ENCODE results near the gene USP17L10.
"Not testable (repeated sequence)": the region's sequence is repeated elsewhere in the genome, so short reads cannot be mapped to it uniquely, and the experiment has no call there.

Gene USP17L10

GRCh38 chr4:9215105-9215504 lies 4.6 kb downstream of the USP17L10 start, which contains the start of gene USP17L11:
TSS of gene USP17L11 (plus strand) at chr4:9215405. CDS start at chr4:9215405, 0 bp downstream.
- H3K4ac ChIP-seq (ENCODE audit: low read depth, low read length); H4K8ac ChIP-seq (ENCODE audit: low read depth, low read length); H3K9ac ChIP-seq (ENCODE audit: low read length); H3K27me3 ChIP-seq (ENCODE audit: insufficient read depth, low read length); H2BK5ac ChIP-seq (ENCODE audit: low read depth, low read length, poor library complexity); H3K27ac ChIP-seq (ENCODE audit: low read depth, low read length); H3K79me1 ChIP-seq (ENCODE audit: low read length); H4K91ac ChIP-seq (ENCODE audit: low read depth, low read length); H2AK5ac ChIP-seq (ENCODE audit: low read length); H2BK12ac ChIP-seq (ENCODE audit: low read length); H3K4me1 ChIP-seq (ENCODE audit: control insufficient read depth in 1 of 2, insufficient read depth in 2 of 2, low read length in 2 of 2); H3K14ac ChIP-seq (ENCODE audit: low read length); H3K4me3 ChIP-seq (ENCODE audit: low read depth, low read length); H3K18ac ChIP-seq (ENCODE audit: low read length); H4K12ac ChIP-seq (ENCODE audit: low read depth, low read length); H2AFZ ChIP-seq (ENCODE audit: insufficient read depth, low read length, poor library complexity); H3K79me2 ChIP-seq (ENCODE audit: control insufficient read depth, insufficient read depth, low read length, poor library complexity); H3K36me3 ChIP-seq (ENCODE audit: control insufficient read depth in 1 of 2, insufficient read depth in 2 of 2, low read length in 2 of 2); DNase-seq; H3K4me2 ChIP-seq (ENCODE audit: low read length); H3K9me3 ChIP-seq (ENCODE audit: insufficient read depth, low read depth, low read length); H2BK120ac ChIP-seq (ENCODE audit: insufficient read depth, low read length, poor library complexity); H3K23ac ChIP-seq (ENCODE audit: low read length): not testable (repeated sequence)
- no CpG with 5 or more reads among the region's 14 CpGs for WGBS (ENCODE audit: extremely low coverage, insufficient coverage, insufficient read length)

DNA sequence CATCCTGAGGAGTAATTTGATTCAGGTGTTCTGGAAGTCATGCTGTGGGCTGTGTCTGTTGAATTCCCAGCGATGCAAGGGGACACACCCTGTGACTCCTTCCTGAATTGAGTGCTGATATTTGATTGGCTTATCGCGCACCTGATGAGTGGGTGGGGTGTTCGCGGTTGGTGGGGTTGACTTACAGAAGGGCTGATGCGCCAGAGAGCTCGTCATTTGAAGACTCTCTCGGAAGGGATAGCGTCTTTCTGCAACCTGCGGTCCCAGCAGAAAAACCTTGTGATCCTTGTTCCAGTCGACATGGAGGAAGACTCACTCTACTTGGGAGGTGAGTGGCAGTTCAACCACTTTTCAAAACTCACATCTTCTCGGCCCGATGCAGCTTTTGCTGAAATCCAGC lies 9.4 kb downstream of the USP17L10 start, which contains the start of gene USP17L12:
Gene USP17L12, plus strand, starts transcription at position 301 of the 400 bp plus-strand sequence. Its CDS starts 0 bp downstream, at position 301.
- H4K12ac ChIP-seq (ENCODE audit: low read depth, low read length); H4K91ac ChIP-seq (ENCODE audit: low read depth, low read length); H3K9me3 ChIP-seq (ENCODE audit: insufficient read depth, low read depth, low read length); H3K14ac ChIP-seq (ENCODE audit: low read length); H4K8ac ChIP-seq (ENCODE audit: low read depth, low read length); H2AFZ ChIP-seq (ENCODE audit: insufficient read depth, low read length, poor library complexity); H3K4me2 ChIP-seq (ENCODE audit: low read length); DNase-seq; H3K4me3 ChIP-seq (ENCODE audit: low read depth, low read length); H3K27me3 ChIP-seq (ENCODE audit: insufficient read depth, low read length); H3K18ac ChIP-seq (ENCODE audit: low read length); H2BK5ac ChIP-seq (ENCODE audit: low read depth, low read length, poor library complexity); H3K4me1 ChIP-seq (ENCODE audit: control insufficient read depth in 1 of 2, insufficient read depth in 2 of 2, low read length in 2 of 2); H3K9ac ChIP-seq (ENCODE audit: low read length); H3K79me1 ChIP-seq (ENCODE audit: low read length); H2BK120ac ChIP-seq (ENCODE audit: insufficient read depth, low read length, poor library complexity); H3K23ac ChIP-seq (ENCODE audit: low read length); H3K36me3 ChIP-seq (ENCODE audit: control insufficient read depth in 1 of 2, insufficient read depth in 2 of 2, low read length in 2 of 2); H3K27ac ChIP-seq (ENCODE audit: low read depth, low read length); H3K79me2 ChIP-seq (ENCODE audit: control insufficient read depth, insufficient read depth, low read length, poor library complexity); H2BK12ac ChIP-seq (ENCODE audit: low read length); H2AK5ac ChIP-seq (ENCODE audit: low read length); H3K4ac ChIP-seq (ENCODE audit: low read depth, low read length): not testable (repeated sequence)
- no CpG with 5 or more reads among the region's 13 CpGs for WGBS (ENCODE audit: extremely low coverage, insufficient coverage, insufficient read length)

- H3K4me2 ChIP-seq (ENCODE audit: low read length); H3K4me3 ChIP-seq (ENCODE audit: low read depth, low read length); H4K12ac ChIP-seq (ENCODE audit: low read depth, low read length); H3K18ac ChIP-seq (ENCODE audit: low read length); H3K23ac ChIP-seq (ENCODE audit: low read length); H4K91ac ChIP-seq (ENCODE audit: low read depth, low read length); H4K8ac ChIP-seq (ENCODE audit: low read depth, low read length); H2BK12ac ChIP-seq (ENCODE audit: low read length); H2AFZ ChIP-seq (ENCODE audit: insufficient read depth, low read length, poor library complexity); H3K9ac ChIP-seq (ENCODE audit: low read length); H2BK5ac ChIP-seq (ENCODE audit: low read depth, low read length, poor library complexity); H3K9me3 ChIP-seq (ENCODE audit: insufficient read depth, low read depth, low read length); H3K79me1 ChIP-seq (ENCODE audit: low read length); H2AK5ac ChIP-seq (ENCODE audit: low read length); H3K4ac ChIP-seq (ENCODE audit: low read depth, low read length); DNase-seq; H3K36me3 ChIP-seq (ENCODE audit: control insufficient read depth in 1 of 2, insufficient read depth in 2 of 2, low read length in 2 of 2); H3K27me3 ChIP-seq (ENCODE audit: insufficient read depth, low read length); H3K4me1 ChIP-seq (ENCODE audit: control insufficient read depth in 1 of 2, insufficient read depth in 2 of 2, low read length in 2 of 2); H3K27ac ChIP-seq (ENCODE audit: low read depth, low read length); H3K79me2 ChIP-seq (ENCODE audit: control insufficient read depth, insufficient read depth, low read length, poor library complexity); H3K14ac ChIP-seq (ENCODE audit: low read length); H2BK120ac ChIP-seq (ENCODE audit: insufficient read depth, low read length, poor library complexity): not testable (repeated sequence)
- WGBS (ENCODE audit: extremely low coverage, insufficient coverage, insufficient read length), result no CpG with 5 or more reads among the region's 14 CpGs
Measured at GRCh38 chr4:9224596-9224995, 14.1 kb downstream of the USP17L10 start, which contains the start of gene USP17L13. TSS of gene USP17L13 (plus strand) at chr4:9224896. CDS start at chr4:9224896, 0 bp downstream.

- not testable (repeated sequence) for H3K36me3 ChIP-seq (ENCODE audit: control insufficient read depth in 1 of 2, insufficient read depth in 2 of 2, low read length in 2 of 2); H3K9me3 ChIP-seq (ENCODE audit: insufficient read depth, low read depth, low read length); H3K79me1 ChIP-seq (ENCODE audit: low read length); H3K23ac ChIP-seq (ENCODE audit: low read length); H3K4ac ChIP-seq (ENCODE audit: low read depth, low read length); H4K8ac ChIP-seq (ENCODE audit: low read depth, low read length); H3K4me1 ChIP-seq (ENCODE audit: control insufficient read depth in 1 of 2, insufficient read depth in 2 of 2, low read length in 2 of 2); H2BK120ac ChIP-seq (ENCODE audit: insufficient read depth, low read length, poor library complexity); H2AFZ ChIP-seq (ENCODE audit: insufficient read depth, low read length, poor library complexity); H3K27me3 ChIP-seq (ENCODE audit: insufficient read depth, low read length); H3K79me2 ChIP-seq (ENCODE audit: control insufficient read depth, insufficient read depth, low read length, poor library complexity); H4K91ac ChIP-seq (ENCODE audit: low read depth, low read length); H3K27ac ChIP-seq (ENCODE audit: low read depth, low read length); H3K4me3 ChIP-seq (ENCODE audit: low read depth, low read length); H3K18ac ChIP-seq (ENCODE audit: low read length); DNase-seq; H3K14ac ChIP-seq (ENCODE audit: low read length); H3K4me2 ChIP-seq (ENCODE audit: low read length); H2AK5ac ChIP-seq (ENCODE audit: low read length); H4K12ac ChIP-seq (ENCODE audit: low read depth, low read length); H3K9ac ChIP-seq (ENCODE audit: low read length); H2BK12ac ChIP-seq (ENCODE audit: low read length); H2BK5ac ChIP-seq (ENCODE audit: low read depth, low read length, poor library complexity)
- WGBS (ENCODE audit: extremely low coverage, insufficient coverage, insufficient read length), result no CpG with 5 or more reads among the region's 8 CpGs
Measured at GRCh38 chr4:9230249-9230648, 19.8 kb downstream of the USP17L10 start.
